ENCODE results near the gene ELP6. TPM values are rescaled to one million over a fixed set of nuclear protein-coding genes. Genes with fewer than 3 reads are reported as not detected.

The ELP6 gene
- total and polyA plus RNA-seq, 9 of the 15 experiments (the other 6 are each of a cell fraction or from before 2014, with no cell fraction given) = 76.9 to 198 (median 83.3) TPM

DNA sequence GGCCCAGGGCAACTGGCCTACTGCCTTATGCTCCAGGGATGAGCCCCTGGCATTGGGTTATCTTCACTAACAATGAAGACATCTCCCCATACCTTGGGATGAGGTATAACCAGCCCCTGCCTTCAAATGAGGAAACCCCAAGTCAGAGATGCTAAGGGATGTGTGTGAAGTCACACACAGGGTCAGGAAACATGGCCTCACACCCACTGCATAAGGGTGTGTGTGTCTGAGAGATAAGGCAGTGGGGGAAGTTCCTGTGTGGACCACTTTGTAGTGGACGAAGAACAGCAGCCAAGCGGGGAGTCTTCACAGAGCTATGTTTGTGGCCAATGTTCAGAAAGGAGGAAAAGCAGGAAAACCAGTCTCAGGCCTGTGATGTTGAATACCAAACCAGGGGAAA lies 10.5 kb downstream of the ELP6 start (continued):
- TF ChIP-seq SMARCA4 (IDR thresholded peaks at IDR 0.05) (peak; percentile 89), MBD2 (IDR thresholded peaks at IDR 0.05; ENCODE audit: borderline replicate concordance, low read depth) (0 out of 2 replicates have a peak, but pooled peaks have one; percentile 57), ZEB2 (IDR thresholded peaks at IDR 0.05) (peak; percentile 58; the same call in 1 of the 2 replicates), RNF2 (IDR thresholded peaks at IDR 0.05) (peak; percentile 75; the same call in 1 of the 2 replicates), DPF2 (IDR thresholded peaks at IDR 0.05) (peak; percentile 90), ZKSCAN1 (IDR thresholded peaks at IDR 0.05; ENCODE audit: low read depth, low read length) (no peak), TCF7 (IDR thresholded peaks at IDR 0.05; ENCODE audit: borderline replicate concordance) (no peak), CXXC5 (CRISPR knock-in tag; IDR thresholded peaks at IDR 0.05) (peak; percentile 64), KLF16 (IDR thresholded peaks at IDR 0.05) (peak; percentile 70), CBX2 (IDR thresholded peaks at IDR 0.05; ENCODE audit: insufficient read depth, low read length, poor library complexity, severe bottlenecking) (no peak), EP300 (IDR thresholded peaks at IDR 0.05; ENCODE audit: low read length) (peak; percentile 73; the same call in 1 of the 2 replicates), MTA1 (IDR thresholded peaks at IDR 0.05; ENCODE audit: borderline replicate concordance) (0 out of 2 replicates have a peak, but pooled peaks have one; percentile 38), TEAD4 (IDR thresholded peaks at IDR 0.05; ENCODE audit: low read length) (peak; percentile 85), TEAD4 (CRISPR knock-in tag; IDR thresholded peaks at IDR 0.05; ENCODE audit: borderline replicate concordance) (no peak), ZNF175 (CRISPR knock-in tag; IDR thresholded peaks at IDR 0.05; ENCODE audit: low read depth) (peak; percentile 67; the same call in 1 of the 2 replicates), RCOR1 (IDR thresholded peaks at IDR 0.05; ENCODE audit: borderline replicate concordance in 1 of 2, low read depth in 2 of 2, low read length in 2 of 2) (peak in 1 of 2 experiments; percentile 93; a peak in 2 of 4 replicates)
- TF ChIP-seq, protein P1, sequence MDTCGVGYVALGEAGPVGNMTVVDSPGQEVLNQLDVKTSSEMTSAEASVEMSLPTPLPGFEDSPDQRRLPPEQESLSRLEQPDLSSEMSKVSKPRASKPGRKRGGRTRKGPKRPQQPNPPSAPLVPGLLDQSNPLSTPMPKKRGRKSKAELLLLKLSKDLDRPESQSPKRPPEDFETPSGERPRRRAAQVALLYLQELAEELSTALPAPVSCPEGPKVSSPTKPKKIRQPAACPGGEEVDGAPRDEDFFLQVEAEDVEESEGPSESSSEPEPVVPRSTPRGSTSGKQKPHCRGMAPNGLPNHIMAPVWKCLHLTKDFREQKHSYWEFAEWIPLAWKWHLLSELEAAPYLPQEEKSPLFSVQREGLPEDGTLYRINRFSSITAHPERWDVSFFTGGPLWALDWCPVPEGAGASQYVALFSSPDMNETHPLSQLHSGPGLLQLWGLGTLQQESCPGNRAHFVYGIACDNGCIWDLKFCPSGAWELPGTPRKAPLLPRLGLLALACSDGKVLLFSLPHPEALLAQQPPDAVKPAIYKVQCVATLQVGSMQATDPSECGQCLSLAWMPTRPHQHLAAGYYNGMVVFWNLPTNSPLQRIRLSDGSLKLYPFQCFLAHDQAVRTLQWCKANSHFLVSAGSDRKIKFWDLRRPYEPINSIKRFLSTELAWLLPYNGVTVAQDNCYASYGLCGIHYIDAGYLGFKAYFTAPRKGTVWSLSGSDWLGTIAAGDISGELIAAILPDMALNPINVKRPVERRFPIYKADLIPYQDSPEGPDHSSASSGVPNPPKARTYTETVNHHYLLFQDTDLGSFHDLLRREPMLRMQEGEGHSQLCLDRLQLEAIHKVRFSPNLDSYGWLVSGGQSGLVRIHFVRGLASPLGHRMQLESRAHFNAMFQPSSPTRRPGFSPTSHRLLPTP (IDR thresholded peaks at IDR 0.05; ENCODE audit: borderline replicate concordance, extremely low read depth, insufficient read length) = no peak
- TF ChIP-seq, protein P2, sequence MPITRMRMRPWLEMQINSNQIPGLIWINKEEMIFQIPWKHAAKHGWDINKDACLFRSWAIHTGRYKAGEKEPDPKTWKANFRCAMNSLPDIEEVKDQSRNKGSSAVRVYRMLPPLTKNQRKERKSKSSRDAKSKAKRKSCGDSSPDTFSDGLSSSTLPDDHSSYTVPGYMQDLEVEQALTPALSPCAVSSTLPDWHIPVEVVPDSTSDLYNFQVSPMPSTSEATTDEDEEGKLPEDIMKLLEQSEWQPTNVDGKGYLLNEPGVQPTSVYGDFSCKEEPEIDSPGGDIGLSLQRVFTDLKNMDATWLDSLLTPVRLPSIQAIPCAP (CRISPR knock-in tag; IDR thresholded peaks at IDR 0.05; ENCODE audit: borderline replicate concordance) = no peak
- TF ChIP-seq, protein P3, sequence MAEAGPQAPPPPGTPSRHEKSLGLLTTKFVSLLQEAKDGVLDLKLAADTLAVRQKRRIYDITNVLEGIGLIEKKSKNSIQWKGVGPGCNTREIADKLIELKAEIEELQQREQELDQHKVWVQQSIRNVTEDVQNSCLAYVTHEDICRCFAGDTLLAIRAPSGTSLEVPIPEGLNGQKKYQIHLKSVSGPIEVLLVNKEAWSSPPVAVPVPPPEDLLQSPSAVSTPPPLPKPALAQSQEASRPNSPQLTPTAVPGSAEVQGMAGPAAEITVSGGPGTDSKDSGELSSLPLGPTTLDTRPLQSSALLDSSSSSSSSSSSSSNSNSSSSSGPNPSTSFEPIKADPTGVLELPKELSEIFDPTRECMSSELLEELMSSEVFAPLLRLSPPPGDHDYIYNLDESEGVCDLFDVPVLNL (CRISPR knock-in tag; IDR thresholded peaks at IDR 0.05; ENCODE audit: low read depth) = no peak
- TF ChIP-seq, protein P4, sequence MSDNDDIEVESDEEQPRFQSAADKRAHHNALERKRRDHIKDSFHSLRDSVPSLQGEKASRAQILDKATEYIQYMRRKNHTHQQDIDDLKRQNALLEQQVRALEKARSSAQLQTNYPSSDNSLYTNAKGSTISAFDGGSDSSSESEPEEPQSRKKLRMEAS (CRISPR knock-in tag; IDR thresholded peaks at IDR 0.05) = no peak
- TF ChIP-seq, protein P5, sequence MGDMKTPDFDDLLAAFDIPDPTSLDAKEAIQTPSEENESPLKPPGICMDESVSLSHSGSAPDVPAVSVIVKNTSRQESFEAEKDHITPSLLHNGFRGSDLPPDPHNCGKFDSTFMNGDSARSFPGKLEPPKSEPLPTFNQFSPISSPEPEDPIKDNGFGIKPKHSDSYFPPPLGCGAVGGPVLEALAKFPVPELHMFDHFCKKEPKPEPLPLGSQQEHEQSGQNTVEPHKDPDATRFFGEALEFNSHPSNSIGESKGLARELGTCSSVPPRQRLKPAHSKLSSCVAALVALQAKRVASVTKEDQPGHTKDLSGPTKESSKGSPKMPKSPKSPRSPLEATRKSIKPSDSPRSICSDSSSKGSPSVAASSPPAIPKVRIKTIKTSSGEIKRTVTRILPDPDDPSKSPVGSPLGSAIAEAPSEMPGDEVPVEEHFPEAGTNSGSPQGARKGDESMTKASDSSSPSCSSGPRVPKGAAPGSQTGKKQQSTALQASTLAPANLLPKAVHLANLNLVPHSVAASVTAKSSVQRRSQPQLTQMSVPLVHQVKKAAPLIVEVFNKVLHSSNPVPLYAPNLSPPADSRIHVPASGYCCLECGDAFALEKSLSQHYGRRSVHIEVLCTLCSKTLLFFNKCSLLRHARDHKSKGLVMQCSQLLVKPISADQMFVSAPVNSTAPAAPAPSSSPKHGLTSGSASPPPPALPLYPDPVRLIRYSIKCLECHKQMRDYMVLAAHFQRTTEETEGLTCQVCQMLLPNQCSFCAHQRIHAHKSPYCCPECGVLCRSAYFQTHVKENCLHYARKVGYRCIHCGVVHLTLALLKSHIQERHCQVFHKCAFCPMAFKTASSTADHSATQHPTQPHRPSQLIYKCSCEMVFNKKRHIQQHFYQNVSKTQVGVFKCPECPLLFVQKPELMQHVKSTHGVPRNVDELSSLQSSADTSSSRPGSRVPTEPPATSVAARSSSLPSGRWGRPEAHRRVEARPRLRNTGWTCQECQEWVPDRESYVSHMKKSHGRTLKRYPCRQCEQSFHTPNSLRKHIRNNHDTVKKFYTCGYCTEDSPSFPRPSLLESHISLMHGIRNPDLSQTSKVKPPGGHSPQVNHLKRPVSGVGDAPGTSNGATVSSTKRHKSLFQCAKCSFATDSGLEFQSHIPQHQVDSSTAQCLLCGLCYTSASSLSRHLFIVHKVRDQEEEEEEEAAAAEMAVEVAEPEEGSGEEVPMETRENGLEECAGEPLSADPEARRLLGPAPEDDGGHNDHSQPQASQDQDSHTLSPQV (IDR thresholded peaks at IDR 0.05) = peak; percentile 97
